HG02870 (cell line): ENCODE results near the gene PRR18.
A peak's percentile ranks its signal among the peaks of the same experiment; 100 is the strongest.

Source experiments
- ATAC-seq: cut with Tn5 transposase; IDR thresholded peaks from one replicate; pipeline ENCODE4 v1.9.1; 2021; ENCODE audit warnings: mild to moderate bottlenecking, moderate library complexity; ENCODE audit not compliant: unreplicated experiment

Gene PRR18

GRCh38 chr6:166334878-166335277 is 26.7 kb upstream of the PRR18 start:
- no peak for ATAC-seq

DNA sequence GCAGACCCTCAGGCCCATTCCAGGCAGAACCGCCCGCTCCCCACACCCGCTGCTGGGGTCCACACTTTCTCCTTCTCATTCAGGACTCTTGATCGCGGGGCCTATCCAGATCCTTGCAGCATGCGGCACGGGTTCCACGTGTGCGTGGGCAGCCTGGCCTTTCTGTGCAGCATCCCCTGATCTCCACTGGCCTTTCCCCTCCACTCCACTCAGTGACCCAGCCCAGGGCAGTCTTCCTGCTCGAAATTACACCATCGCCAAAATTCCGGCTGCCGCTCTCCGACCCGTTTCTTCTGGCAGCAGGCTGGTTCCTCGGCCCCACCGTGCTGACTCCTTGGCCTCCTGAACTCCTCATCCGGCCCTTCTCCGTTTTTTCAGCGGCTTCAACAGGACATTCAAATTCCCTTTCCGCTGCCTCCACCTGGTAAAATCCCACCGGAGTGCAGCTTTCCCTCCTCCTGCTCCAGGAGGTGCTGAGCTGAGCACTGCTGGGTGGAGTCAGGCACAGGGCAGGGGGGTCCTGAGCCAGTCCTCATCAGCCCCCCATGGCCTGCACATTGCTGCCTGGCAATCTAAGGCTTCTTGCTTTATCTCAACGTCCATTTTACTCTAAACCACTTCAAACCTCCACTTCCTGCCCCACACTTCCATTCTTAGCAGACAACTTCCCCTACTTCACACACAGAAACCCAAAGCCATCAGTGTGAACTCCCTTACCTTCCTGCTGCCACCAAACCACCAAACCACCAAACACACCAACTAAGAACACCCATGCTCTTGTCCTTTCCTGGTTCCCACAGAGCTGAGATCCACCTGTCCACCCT is 25.2 kb upstream of the PRR18 start:
- peak; percentile 63 for ATAC-seq

- no peak for ATAC-seq
Observed at GRCh38 chr6:166331503-166332415, 23.6 kb upstream of the PRR18 start.

- no peak for ATAC-seq
Observed at GRCh38 chr6:166330612-166331011, 22.4 kb upstream of the PRR18 start.

- peak; percentile 91 for ATAC-seq
Observed at GRCh38 chr6:166325383-166326042, 17.3 kb upstream of the PRR18 start.

- ATAC-seq: no peak
Observed at GRCh38 chr6:166323395-166323794, 15.2 kb upstream of the PRR18 start.

DNA sequence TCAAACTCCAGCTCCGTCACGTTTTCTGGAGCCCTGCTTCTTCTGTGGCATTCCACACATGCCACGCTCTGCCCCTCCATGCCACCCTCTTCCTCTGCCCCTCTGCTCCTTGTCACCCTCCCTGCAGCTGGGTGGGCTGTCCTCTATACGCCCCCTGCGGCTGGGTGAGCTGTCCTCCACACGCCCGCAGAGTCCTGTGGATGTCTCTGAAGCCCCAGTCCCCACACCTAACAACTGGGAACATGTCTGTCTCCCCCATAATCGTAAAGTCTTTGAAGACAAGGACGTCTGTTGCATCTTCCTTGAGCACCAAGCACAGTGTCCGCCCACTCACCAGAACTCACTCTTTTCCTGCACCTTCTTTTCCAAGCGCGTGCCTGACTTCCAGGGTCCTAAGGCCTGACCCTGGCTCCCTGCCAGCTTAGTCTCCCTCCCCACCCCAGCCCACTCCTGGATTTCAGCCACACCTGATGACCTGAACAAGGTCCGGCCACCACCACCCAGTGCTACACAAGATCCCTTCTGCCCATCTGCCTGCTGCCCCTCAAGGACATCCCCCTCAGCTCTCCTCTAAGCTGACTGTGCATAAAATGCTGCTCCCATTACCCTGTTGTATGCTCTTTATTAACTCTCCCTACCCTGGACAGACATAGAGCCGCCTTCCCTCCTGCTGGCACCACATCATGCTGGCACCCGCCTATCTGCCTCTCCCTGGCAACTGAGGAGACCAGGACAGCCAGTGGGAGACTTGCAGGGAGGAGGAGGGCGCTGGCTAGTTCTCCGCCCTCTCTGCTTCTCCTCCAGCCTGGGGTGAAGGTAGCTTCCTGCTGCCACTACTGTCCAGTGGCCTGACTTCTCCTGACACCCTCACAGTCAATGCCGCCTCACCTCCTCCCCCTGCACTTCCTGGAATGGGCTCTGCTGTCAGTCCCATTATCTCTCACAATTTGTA is 10.7 kb upstream of the PRR18 start:
- no peak for ATAC-seq

GRCh38 chr6:166318227-166318626 is 10.0 kb upstream of the PRR18 start:
- ATAC-seq: no peak

DNA sequence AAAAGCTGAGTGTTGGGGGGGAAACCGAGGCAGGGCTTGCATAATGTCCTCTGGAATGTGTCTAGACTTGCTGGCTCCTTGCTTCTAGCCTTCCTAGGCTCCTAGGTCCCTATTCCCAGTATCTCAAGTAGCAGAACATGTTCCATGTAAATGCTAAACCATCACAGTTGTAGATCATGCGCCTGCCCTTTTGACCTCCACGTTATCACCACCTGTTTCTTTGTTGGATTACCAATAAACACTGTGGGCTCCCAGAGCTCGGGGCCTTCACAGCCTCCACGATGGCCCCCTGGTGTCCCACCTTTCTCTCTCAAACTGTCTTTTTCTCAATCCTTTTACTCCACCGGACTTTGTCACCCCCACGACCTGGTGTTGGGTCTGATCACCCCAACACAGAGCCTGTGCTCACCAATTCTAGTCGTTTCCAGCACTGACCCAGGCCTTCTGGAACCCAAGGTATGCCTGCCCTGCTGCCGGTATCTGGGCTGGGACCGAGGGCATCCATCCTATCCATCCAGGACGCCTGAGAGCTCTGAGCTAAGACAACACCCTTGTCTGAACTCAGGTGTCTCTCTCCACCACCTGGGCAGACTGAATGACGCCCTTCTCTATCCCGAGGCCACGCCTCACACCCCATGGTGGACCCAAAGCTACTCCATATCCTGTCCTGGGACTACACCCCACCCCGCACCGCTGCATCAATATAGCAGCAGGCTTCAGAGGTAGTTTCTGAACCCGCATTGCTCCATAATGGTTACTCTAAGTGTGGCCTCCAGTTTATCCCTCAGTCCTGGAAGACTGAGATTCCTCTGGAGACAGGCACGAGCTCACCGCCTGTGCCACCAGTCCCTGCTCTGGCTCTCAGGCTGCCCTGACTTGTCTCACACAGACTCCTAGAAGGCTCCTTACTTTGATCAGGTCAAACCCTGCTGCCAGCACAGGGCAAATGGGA is 9.3 kb upstream of the PRR18 start:
- no peak for ATAC-seq

GRCh38 chr6:166315436-166315835 is 7.2 kb upstream of the PRR18 start:
- no peak for ATAC-seq

GRCh38 chr6:166314454-166314853 is 6.3 kb upstream of the PRR18 start:
- ATAC-seq: no peak

DNA sequence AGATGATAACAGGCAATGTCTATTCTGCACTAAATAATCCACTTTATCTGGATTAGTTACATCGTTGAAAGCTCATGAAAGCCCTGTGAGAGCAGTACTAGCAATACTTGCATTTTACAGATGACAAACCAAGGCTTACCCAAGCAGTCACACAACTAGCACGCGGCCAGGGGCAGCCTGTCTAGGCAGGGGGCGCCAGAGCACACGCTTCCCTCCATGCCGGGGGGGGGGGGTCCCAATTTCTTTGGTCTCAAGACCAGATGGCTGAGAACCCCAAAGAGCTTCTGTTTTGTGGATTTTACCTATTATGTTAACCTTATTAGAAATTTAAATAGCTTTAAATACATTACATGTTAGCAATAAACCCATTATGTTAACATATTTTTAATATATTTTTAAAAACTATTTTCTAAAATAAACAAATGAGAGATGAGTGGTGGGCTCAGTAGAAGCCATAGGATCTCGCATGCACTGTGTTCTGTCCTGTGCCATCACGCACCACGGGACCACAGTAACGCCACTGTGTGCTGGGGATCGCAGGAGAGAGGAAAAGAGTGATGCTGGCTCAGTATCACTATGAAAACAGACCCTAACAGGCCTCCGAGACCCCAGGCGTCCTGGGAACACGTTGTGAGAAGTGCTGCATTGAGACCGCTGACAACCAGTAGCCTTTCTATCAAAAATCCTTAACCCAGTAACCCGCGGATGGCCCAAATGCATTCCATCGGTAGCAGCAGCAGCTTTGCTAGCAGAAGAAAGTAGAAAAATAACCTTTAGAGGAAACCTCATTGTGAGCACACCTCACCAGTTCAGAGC is 5.3 kb upstream of the PRR18 start:
- ATAC-seq: peak; percentile 90

DNA sequence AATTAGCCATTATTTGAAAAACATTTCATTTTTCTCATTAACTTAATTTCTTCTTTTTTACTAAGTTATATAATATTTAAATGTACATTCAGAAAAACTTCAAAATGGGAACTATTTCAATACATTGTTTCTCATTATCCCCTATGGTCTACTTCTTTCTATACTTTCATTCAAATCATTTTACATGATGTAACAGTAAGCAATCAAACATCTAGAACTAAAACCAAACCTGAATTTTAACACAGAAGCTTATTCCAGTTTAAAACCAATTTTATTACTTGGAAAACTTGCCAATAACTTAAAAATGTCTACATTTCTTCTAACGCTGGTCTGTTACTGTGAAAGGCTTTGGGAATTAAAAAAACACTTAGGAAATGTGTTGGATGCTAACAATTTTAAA is 4.6 kb upstream of the PRR18 start:
- ATAC-seq: no peak

- no peak for ATAC-seq
Observed at GRCh38 chr6:166310634-166311033, 2.4 kb upstream of the PRR18 start.

GRCh38 chr6:166309977-166310376 is 1.8 kb upstream of the PRR18 start:
- no peak for ATAC-seq

- ATAC-seq: no peak
Observed at GRCh38 chr6:166308769-166309589, 787 bp upstream of the PRR18 start.
